Stomach (tissue), 9 donors: ENCODE measurements around the gene PPP1CA. TPM values are rescaled to one million over a fixed set of nuclear protein-coding genes. Genes with fewer than 3 reads are reported as not detected.
A peak's percentile ranks its signal among the peaks of the same experiment; 100 is the strongest.

Source experiments
- DNase-seq, 2 donors: peaks; one replicate each; pipeline versions ENCODE4 v3.0.0 to v3.0.0-alpha.2; 2013 to 2019
- H3K27ac ChIP-seq, 5 donors: fragments of 200-600 bp in 4 of 5; sonication (generic) in 4 of 5; one replicate each; pipeline ENCODE4 v1.5.1; 2013 to 2019; ENCODE audit warnings: mild to moderate bottlenecking in 1 of 5, moderate library complexity in 1 of 5
- H3K27me3 ChIP-seq, 3 donors: fragments of 200-600 bp; sonication (generic); one replicate each; pipeline ENCODE4 v1.5.1; 2017 to 2019; ENCODE audit warnings: mixed run types in 1 of 3
- H3K36me3 ChIP-seq, 4 donors: fragments of 200-600 bp; sonication (generic); 1 replicate in 3 of 4; 2 replicates in 1 of 4; pipeline ENCODE4 v1.5.1; 2016 to 2019
- H3K4me1 ChIP-seq, 4 donors: fragments of 200-600 bp; sonication (generic); one replicate each; pipeline ENCODE4 v1.5.1; 2016 to 2019
- H3K4me3 ChIP-seq, 4 donors: fragments of 200-600 bp; sonication (generic) in 3 of 4; one replicate each; pipeline ENCODE4 v1.5.1; 2016 to 2019; ENCODE audit warnings: mild to moderate bottlenecking in 1 of 4
- H3K9me3 ChIP-seq, 4 donors: fragments of 200-600 bp; sonication (generic); one replicate each; pipeline ENCODE4 v1.5.1; 2016 to 2019
- CTCF ChIP-seq, 7 experiments: fragments of 450-650 bp in 4 of 7; fragments of 200-600 bp in 3 of 7; sonication (generic) in 3 of 7; IDR thresholded peaks; one replicate each; pipeline ENCODE4 v1.5.1; 2016 to 2019; ENCODE audit warnings: antibody characterized with exemption in 7 of 7, control low read depth in 2 of 7, mild to moderate bottlenecking in 1 of 7
- EP300 ChIP-seq: sonication (generic); formaldehyde crosslinking; IDR thresholded peaks from one replicate; pipeline ENCODE4 v1.6.1; 2017; ENCODE audit warnings: antibody characterized with exemption
- POLR2A ChIP-seq, 4 donors: fragments of 450-650 bp; IDR thresholded peaks; one replicate each; pipeline ENCODE4 v1.6.1; 2016; ENCODE audit warnings: antibody characterized with exemption in 4 of 4, control low read depth in 2 of 4, mild to moderate bottlenecking in 1 of 4, moderate library complexity in 1 of 4
- POLR2AphosphoS5 ChIP-seq, 3 donors: sonication (generic); formaldehyde crosslinking; IDR thresholded peaks; one replicate each; pipeline ENCODE4 v1.6.1; 2016; ENCODE audit warnings: antibody characterized with exemption in 3 of 3
- WGBS, 5 donors: extraction: QIAGEN DNeasy Blood & Tissue Kit in 3 of 5; methylation state at CpG; one replicate each; pipeline versions ENCODE4 v1.1.5 to v1.1.7; 2013 to 2018; 5-methylcytosine and 5-hydroxymethylcytosine counted together
- intact Hi-C: fragments of 100-400 bp; cut with DNase I; formaldehyde crosslinking; loops from one replicate; pipeline ENCODE4 v1.15.1; 2023; ENCODE audit warnings: low total_unique reads
- polyA plus RNA-seq, 3 donors: library from polyadenylated mRNA; stranded (reverse); fragments of 200-250 nt; gene quantifications; one replicate each; pipeline ENCODE4 v1.2.3, GENCODE V29; 2013
- total RNA-seq, 5 donors: library from RNA; depleted of rRNA; stranded (reverse); fragments of >200 nt; gene quantifications; one replicate each; pipeline versions ENCODE4 v1.1.0 to v1.2.3, GENCODE V29; 2014 to 2016
- donor health status: healthy with polysubstance abuse.
- donor health status: Bipolar disorder and iron deficiency.
- donor health status: healthy.

PPP1CA gene
- total and polyA plus RNA-seq, 8 donors, result 28.6 to 229 (median 107) TPM

GRCh38 chr11:67406969-67407687, 5.5 kb upstream of the PPP1CA start:
- DNase-seq, result no peak
- intact Hi-C loops, result no loop called here
- no peaks in the 10 kb centered on the region for H3K36me3 ChIP-seq
- TF ChIP-seq EP300, result no peak
- TF ChIP-seq POLR2AphosphoS5 (IDR thresholded peaks at IDR 0.05), result no peak
- TF ChIP-seq POLR2A (IDR thresholded peaks at IDR 0.05), result no peak
- no peak for TF ChIP-seq CTCF (IDR thresholded peaks at IDR 0.05)
- H3K4me1 ChIP-seq, result peaks cover 7 to 57% (median 38%) of the 10 kb centered on the region in 4 donors
- H3K27ac ChIP-seq, result peak overlapping the region in 2 of 5 donors; percentile 57 to 66
- H3K4me3 ChIP-seq, result peak overlapping the region in 2 of 4 donors; percentile 2 to 14
- peaks cover 0 to 82% (median 0%) of the 10 kb centered on the region in 3 donors for H3K27me3 ChIP-seq
- H3K9me3 ChIP-seq, result no peaks in the 10 kb centered on the region
- WGBS, 5 donors, result 51 to 61% (median 54%) methylated on average over 9 to 12 of the region's 12 CpGs

- DNase-seq, result no peak
- intact Hi-C loops, result no loop called here
- Histone ChIP-seq H3K27me3 (peaks cover 0 to 76% (median 0%) of the 10 kb centered on the region in 3 donors), H3K9me3 (no peaks in the 10 kb centered on the region), H3K4me1 (peaks cover 9 to 59% (median 36%) of the 10 kb centered on the region in 4 donors), H3K27ac (peak overlapping the region in 2 of 5 donors; percentile 0 to 57), H3K36me3 (no peaks in the 10 kb centered on the region), H3K4me3 (peak overlapping the region in 1 of 4 donors; percentile 2)
- 82 to 88% (median 85%) methylated on average over 15 to 18 of the region's 18 CpGs for WGBS, 5 donors
- TF ChIP-seq POLR2A (IDR thresholded peaks at IDR 0.05) (no peak), POLR2AphosphoS5 (IDR thresholded peaks at IDR 0.05) (no peak), CTCF (IDR thresholded peaks at IDR 0.05) (no peak), EP300 (no peak)
Observed at GRCh38 chr11:67406420-67406968, 4.8 kb upstream of the PPP1CA start.

GRCh38 chr11:67405688-67406339, 4.2 kb upstream of the PPP1CA start:
- Histone ChIP-seq H3K4me1 (peaks cover 11 to 58% (median 36%) of the 10 kb centered on the region in 4 donors), H3K9me3 (no peaks in the 10 kb centered on the region), H3K27me3 (peaks cover 0 to 69% (median 0%) of the 10 kb centered on the region in 3 donors), H3K36me3 (no peaks in the 10 kb centered on the region), H3K27ac (peak overlapping the region in 2 of 5 donors; percentile 79 to 98), H3K4me3 (peak overlapping the region in 2 of 4 donors; percentile 42 to 43)
- TF ChIP-seq EP300 (no peak), POLR2AphosphoS5 (IDR thresholded peaks at IDR 0.05) (no peak), CTCF (IDR thresholded peaks at IDR 0.05) (no peak), POLR2A (IDR thresholded peaks at IDR 0.05) (no peak)
- intact Hi-C loops, result no loop called here
- 81 to 100% (median 85%) methylated on average over 4 to 9 of the region's 9 CpGs for WGBS, 5 donors
- DNase-seq, result no peak

GRCh38 chr11:67405196-67405567, 3.5 kb upstream of the PPP1CA start:
- Histone ChIP-seq H3K9me3 (no peaks in the 10 kb centered on the region), H3K4me3 (peak overlapping the region in 3 of 4 donors; percentile 42 to 43 (median 42)), H3K36me3 (peaks cover 0 to 5% (median under 1%) of the 10 kb centered on the region in 4 donors), H3K27me3 (peaks cover 0 to 62% (median 0%) of the 10 kb centered on the region in 3 donors), H3K27ac (peak overlapping the region in 2 of 5 donors; percentile 79 to 98), H3K4me1 (peaks cover 17 to 58% (median 36%) of the 10 kb centered on the region in 4 donors)
- intact Hi-C loops, result no loop called here
- TF ChIP-seq EP300, result no peak
- no peak for TF ChIP-seq POLR2A (IDR thresholded peaks at IDR 0.05)
- TF ChIP-seq POLR2AphosphoS5 (IDR thresholded peaks at IDR 0.05), result no peak
- no peak for TF ChIP-seq CTCF (IDR thresholded peaks at IDR 0.05)
- no peak for DNase-seq
- WGBS, 5 donors, result 74 to 91% (median 85%) methylated on average over 4 to 6 of the region's 6 CpGs
